ENCODE data around the gene SIN3A.

DNA sequence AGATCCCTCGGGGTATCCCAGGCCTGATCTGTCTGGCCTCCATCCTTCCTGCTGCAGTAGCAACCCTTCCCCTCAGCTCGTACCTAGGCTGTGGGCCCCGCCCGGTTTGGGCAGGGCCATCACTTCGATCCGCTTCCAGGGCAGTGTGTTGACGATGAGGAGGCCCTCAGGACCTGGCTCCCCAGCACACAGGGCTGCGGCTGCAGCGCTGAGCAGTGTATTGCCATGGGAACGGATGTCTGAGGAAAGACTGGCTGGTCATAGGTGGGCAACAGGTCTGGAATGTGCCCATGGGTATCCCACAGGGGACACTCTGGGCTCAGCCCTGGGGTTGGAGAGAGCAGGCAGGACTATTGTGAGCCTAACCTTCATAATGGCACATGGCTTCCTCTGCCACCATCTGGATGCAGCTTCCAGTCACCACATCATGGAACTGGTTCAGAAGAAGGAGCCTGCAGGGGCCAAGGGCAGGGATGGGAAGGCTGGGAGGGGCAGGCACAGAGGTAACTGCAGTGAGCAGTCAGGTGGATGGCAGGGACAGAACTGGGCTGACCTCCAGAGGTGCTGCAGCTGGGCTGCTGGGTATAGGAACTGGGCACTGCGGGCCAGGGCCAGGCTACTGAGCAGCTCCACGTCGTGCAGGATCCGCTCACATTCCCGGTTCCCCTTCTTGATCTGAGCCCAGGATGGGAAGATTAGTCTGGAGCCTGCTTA, 91.8 kb downstream of the SIN3A start:
- TF ChIP-seq, protein P1, sequence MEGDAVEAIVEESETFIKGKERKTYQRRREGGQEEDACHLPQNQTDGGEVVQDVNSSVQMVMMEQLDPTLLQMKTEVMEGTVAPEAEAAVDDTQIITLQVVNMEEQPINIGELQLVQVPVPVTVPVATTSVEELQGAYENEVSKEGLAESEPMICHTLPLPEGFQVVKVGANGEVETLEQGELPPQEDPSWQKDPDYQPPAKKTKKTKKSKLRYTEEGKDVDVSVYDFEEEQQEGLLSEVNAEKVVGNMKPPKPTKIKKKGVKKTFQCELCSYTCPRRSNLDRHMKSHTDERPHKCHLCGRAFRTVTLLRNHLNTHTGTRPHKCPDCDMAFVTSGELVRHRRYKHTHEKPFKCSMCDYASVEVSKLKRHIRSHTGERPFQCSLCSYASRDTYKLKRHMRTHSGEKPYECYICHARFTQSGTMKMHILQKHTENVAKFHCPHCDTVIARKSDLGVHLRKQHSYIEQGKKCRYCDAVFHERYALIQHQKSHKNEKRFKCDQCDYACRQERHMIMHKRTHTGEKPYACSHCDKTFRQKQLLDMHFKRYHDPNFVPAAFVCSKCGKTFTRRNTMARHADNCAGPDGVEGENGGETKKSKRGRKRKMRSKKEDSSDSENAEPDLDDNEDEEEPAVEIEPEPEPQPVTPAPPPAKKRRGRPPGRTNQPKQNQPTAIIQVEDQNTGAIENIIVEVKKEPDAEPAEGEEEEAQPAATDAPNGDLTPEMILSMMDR (conservative IDR thresholded peaks at IDR 0.05 in 1 of 2, IDR thresholded peaks at IDR 0.05 in 1 of 2; ENCODE audit: low read depth in 1 of 2, low read length in 2 of 2) = no peak
- no peak for TF ChIP-seq EZH2 (IDR thresholded peaks at IDR 0.05; ENCODE audit: low read length, missing control alignments)
